GM18505 (cell line): ENCODE data around the gene FBRS.
"Not testable (repeated sequence)": the region's sequence is repeated elsewhere in the genome, so short reads cannot be mapped to it uniquely, and the experiment has no call there.

ENCODE experiments used
- ATAC-seq: cut with Tn5 transposase; IDR thresholded peaks from one replicate; pipeline ENCODE4 v1.9.1; 2021; ENCODE audit not compliant: unreplicated experiment
- POLR2A ChIP-seq: IDR thresholded peaks from 4 replicates; pipeline ENCODE4 v1.6.1; 2011; ENCODE audit warnings: borderline replicate concordance; ENCODE audit not compliant: insufficient read depth, insufficient read length; ENCODE audit errors: extremely low read depth

Gene FBRS

DNA sequence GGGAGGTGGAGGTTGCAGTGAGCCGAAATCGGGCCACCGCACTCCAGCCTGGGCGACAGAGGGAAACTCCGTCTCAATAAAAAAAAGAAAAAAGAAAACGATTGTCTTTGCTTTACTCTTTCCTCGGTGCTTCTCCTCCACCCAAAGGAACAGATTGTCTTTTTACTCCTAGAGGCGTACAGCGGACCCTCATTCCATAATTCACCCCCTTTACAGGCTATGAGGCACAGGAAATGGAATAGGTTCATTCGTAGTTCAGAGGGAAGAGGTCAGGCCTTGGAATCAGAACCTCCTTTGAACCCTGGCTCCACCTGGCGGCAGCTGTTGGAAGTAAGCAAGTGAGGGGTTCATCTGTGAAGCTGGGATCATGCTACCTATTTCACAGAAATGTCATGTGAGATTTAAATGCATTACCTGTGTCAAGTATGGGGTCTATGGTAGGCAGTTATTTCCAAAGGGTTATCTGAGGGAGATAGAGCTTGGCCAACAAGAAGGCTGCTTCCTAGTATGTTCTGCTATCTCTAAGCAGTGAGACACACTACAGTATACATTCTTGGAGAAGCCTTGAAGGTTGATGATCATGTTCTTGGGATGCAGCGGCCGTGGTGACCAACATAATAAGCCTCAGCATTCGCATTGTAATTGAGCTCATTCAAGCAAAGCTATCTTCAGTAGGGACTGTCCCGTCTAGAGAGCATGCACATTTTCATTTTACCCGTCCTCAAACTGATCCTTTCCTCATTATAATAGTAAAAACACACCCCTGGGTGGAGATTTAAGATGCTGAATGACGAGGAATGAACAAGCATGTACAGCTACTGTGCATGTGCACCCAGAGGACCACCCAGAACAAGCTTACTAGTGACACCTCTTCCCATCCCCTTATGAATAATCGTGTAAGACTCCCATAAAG, 29.3 kb upstream of the FBRS start:
- no peak for TF ChIP-seq POLR2A
- no peak for ATAC-seq

DNA sequence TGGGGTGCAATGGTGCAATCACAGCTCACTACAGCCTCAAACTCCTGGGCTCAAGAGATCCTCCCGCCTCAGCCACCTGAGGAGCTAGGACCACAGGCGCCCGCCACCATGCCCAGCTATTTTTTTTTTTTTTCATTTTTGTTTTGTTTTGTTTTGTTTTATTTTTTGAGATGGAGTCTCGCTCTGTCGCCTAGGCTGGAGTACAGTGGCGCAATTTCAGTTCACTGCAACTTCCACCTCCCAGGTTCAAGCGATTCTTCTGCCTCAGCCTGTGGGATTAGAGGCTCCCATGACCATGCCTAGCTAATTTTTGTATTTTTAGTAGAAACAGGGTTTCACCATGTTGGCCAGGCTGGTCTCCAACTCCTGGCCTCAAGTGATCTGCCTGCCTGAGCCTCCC, 25.8 kb upstream of the FBRS start:
- not testable (repeated sequence) for ATAC-seq

DNA sequence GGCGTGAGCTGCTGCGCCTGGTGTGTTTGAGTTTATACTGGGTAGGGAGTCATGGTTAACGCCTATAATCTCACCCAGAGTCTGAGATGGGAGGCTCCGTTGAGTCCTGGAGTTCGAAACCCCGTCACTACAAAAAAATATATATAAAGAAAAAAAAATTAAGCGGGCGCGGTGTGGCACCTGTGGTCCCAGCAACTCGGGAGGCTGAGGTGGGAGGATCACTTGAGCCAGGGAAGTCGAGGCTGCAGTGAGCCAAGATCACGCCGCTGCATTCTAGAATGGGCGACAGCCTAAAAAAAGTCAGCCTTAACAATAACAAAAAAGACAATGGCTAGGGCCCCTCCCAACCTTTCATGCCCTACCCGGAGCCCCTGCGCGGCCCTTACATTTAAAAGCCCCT, 24.7 kb upstream of the FBRS start:
- no peak for TF ChIP-seq POLR2A
- ATAC-seq = no peak

DNA sequence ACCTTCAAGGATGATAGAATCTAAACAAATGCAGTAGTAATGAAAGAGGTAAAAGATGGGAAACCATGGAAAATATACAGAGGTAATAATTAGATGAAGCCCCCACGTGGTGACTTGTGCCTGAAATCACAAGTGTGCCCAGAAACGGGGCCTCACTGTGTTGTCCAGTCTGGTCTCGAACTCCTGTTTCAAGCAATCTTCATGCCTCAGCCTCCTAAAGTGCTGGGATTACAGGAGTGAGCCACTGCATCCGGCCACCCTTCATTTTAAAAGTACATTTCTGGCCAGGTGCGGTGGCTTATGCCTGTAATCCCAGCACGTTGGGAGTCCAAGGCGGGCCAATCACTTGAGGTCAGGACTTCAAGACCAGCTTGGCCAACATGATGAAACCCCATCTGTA, 21.6 kb upstream of the FBRS start:
- no peak for TF ChIP-seq POLR2A
- ATAC-seq = no peak

DNA sequence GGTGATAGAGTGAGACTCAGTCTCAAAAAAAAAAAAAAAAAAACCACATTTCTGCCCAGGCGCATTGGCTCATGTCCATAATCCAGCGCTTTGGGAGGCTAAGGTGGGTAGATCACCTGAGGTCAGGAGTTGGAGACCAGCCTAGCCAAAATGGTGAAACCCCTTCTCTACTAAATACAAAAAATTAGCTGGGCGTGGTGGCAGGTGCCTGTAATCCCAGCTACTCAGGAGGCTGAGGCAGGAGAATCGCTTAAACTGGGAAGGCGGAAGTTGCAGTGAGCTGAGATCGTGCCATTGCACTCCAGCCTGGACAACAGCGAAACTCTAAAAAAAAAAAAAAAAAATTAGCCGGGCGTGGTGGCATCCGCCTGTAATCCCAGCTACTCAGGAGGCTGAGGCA, 21.1 kb upstream of the FBRS start:
- not testable (repeated sequence) for ATAC-seq

DNA sequence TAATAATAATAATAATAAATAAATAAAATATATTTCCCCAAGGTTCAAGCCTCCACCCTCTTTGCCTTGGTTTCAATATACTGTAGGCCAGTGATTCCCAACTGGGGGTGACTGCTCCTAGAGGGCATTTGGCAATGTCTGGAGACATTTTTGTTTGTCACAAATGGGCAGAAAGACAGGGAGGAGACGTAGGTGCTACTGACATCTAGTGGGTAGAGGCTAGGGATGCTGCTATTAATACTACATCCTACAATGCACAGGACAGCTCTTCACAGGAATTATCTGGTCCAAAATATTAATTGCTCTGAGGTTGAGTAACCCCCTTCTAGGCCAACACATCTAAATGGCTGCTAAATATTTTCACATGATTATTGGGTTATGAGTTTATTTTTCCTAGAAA, 20.3 kb upstream of the FBRS start:
- ATAC-seq = no peak
- no peak for TF ChIP-seq POLR2A

DNA sequence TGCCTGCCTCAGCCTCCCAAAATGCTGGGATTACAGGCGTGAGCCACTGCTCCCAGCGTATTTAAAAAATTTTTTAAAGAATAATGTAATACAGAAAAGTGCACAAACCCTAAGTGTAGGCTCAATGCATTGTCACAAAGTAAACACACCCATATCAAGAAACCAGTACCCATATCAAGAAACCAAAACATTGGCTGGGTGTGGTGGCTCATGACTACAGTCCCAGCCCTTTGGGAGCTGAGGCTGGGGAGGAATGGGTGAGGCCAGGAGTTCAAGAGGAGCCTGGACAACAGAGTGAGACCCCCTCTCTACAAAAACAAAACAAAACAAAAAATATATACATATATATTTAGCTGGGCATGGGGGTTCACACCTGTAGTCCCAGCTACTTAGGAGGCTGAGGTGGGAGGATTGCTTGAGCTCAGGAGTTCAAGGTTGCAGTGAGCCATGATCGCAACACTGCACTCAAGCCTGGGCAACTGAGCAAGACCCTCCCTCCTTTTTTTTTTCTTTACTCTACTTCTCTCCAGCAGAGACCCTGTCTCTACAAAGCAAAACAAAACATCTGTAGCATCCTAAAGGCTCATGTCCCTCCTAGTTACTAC, 16.8 kb upstream of the FBRS start:
- ATAC-seq = no peak
- no peak for TF ChIP-seq POLR2A

DNA sequence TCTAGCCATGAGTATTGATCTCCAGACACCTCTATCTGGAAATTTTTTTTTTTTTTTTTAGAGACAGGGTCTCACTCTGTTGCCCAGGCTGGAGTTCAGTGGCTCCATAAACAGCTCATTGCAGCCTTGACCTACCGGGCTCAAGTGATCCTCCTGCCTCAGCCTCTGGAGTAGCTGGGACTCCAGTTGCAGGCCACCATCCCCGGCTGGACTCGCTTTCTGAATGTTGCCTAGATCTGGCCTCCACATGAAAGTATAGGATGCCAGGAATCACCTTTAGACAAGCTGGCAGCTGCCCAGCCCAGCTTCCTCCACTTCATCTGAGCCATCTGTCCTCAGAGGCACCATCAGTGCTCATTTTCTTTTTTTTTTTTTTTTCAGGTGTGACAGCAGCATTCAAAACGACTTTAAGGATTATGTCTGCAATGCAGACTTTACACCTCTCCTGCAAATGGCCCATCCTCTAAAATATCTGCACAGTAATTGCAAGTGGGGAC, 13.8 kb upstream of the FBRS start:
- TF ChIP-seq POLR2A = no peak
- ATAC-seq = no peak

DNA sequence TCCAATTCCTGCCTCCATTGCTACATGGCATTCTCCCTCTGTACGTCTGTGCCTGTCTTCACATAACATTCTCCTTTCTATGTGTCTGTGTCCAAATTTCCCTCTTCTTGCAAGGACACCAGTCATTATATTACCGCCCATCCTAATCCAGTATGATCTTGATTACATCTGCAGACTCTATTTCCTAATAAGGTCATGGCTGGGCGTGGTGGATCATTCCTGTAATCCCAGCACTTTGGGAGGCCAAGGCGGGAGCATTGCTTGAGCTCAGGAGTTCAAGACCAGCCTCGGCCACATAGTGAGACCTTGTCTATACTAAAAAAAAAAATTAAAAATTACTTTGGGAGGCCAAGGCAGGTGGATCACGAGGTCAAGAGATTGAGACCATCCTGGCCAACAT, 12.5 kb upstream of the FBRS start:
- no peak for ATAC-seq
- no peak for TF ChIP-seq POLR2A

DNA sequence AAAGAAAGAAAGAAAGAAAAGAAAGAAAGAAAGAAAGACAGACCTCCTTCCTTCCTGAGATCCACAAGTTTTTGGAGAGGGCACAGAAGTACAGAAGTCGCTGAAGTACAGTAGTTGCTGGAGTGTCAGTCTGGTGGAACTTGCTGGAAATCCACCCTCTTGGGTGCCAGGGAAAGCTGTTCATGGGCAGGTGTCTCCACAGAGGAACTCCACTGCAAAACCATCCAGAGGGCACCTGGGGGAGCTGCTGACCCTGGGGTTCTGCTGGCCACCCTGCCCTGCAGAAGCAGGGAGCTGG, 11.0 kb upstream of the FBRS start:
- TF ChIP-seq POLR2A = no peak
- ATAC-seq = no peak

DNA sequence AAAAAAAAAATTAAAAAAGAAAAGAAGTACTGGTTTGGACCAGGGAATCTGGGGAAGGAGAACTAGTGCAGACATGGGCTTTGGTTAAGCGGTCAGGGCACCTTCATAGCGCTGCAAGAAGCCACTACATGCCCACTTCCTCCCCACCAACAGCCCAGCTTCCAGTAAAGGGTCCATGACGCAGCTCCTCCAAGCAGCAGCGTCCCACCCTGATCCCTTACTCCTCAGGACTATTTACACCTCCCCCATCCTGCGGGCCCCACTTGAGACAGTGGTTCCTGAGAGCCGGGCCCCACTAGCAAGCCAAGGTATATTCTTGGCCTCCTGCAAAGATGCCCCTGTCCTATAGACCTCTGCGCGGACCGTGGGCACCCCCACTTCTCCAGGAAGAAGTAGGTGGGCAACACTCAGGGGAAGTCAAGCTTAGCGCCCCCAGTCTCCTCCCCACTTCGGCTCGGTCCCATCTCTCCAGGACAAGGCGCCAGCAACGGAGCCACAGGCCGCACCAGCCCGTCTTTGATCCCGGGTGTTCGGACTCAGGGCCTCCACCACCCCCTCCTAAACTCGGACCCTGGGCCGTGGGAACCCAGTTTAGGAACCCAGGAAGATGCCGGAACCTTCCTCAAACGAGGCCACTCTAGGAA, 8.4 kb upstream of the FBRS start:
- peak; percentile 4 for ATAC-seq
- no peak for TF ChIP-seq POLR2A

DNA sequence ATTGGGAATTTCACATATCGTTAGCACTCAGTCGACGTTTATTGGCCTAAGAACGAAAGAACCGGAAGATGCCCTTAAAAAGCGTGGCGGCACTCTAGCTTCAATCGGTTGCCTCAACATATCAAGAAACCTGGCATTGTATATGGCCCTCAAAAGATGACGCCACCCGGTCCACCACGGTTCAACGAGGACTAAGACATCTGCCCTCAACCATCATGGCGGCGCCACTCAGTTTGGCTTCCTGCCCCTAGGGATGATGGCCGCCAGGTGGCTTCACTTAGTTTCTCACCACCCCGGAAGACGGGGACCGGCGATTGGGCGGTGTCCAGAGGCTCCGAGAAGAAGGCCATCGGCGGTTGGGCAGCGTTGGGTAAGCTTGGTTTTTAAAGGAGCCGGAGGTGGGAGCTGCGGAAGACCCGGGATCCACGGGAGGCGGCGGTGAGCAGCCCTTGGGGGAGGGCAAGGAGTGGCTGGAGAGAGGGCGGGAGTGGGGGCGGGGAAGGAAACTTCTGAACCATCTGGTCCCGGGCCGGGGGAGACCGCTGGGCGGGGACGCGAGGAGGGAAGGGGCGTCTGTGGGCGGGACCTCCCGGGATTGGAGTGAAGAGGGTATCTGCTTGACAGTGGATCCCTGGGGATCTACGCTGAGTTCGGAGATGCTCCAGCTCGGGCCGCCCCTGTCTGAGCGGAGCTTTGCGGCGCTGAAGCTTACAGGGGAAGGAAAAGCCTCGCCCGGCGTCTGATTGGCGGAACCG, 7.7 kb upstream of the FBRS start, which contains the start of gene PRR14:
PRR14 (plus strand) TSS at position 592 of the 755 bp plus-strand sequence. CDS start 686 bp downstream, outside the sequence.
- peak; percentile 26 for TF ChIP-seq POLR2A
- ATAC-seq = peak; percentile 68
